Esophagus squamous epithelium (tissue), 4 donors: ENCODE data around the gene DNAAF6.

Experiments used
- POLR2A ChIP-seq, 4 donors: fragments of 450-650 bp; IDR thresholded peaks; one replicate each; pipeline ENCODE4 v1.6.1; 2017; ENCODE audit warnings: antibody characterized with exemption in 4 of 4, mild to moderate bottlenecking in 4 of 4, moderate library complexity in 3 of 4
- TF ChIP-seq, protein P1 (sequence below), 6 experiments: fragments of 450-650 bp in 4 of 6; fragments of 200-600 bp in 2 of 6; sonication (generic) in 2 of 6; IDR thresholded peaks; one replicate each; pipeline ENCODE4 v1.5.1; 2016 to 2019; ENCODE audit warnings: antibody characterized with exemption in 6 of 6, mild to moderate bottlenecking in 4 of 6, moderate library complexity in 4 of 6

DNA sequence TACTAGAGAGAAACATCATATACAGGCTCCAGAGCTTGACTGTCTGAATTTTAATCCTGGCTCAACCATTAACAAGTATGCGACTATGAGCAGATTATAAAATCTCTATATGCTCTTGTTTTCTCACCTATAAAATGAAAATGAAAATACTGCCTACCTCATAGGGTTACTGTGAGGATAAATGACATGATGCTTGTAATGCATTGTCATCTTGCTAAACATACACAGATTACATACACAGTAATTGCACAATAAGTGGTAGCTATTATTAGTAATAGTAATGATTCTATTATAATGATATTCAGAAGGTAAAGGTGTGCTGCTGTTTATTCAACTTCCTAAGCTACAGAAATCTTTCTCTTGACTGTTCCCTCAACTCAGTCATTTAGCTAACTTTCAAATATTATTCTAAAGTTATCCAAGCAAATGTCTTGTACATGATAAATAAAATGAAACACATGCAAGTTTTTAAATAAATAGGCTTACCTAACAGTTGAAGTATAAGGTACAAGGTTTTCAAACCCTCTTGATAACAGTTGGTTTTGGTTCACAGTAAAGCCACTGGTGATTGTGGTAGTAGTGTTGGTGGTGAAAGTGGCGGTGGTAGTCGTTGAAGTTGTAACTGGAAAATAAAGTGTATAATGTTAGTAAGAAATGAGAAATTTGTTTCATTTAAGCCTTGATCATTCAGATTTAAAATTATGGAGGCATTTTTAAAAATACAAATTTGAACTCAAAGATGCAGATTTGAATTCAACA is 39.1 kb upstream of the DNAAF6 start:
- TF ChIP-seq, protein P1, sequence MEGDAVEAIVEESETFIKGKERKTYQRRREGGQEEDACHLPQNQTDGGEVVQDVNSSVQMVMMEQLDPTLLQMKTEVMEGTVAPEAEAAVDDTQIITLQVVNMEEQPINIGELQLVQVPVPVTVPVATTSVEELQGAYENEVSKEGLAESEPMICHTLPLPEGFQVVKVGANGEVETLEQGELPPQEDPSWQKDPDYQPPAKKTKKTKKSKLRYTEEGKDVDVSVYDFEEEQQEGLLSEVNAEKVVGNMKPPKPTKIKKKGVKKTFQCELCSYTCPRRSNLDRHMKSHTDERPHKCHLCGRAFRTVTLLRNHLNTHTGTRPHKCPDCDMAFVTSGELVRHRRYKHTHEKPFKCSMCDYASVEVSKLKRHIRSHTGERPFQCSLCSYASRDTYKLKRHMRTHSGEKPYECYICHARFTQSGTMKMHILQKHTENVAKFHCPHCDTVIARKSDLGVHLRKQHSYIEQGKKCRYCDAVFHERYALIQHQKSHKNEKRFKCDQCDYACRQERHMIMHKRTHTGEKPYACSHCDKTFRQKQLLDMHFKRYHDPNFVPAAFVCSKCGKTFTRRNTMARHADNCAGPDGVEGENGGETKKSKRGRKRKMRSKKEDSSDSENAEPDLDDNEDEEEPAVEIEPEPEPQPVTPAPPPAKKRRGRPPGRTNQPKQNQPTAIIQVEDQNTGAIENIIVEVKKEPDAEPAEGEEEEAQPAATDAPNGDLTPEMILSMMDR (IDR thresholded peaks at IDR 0.05), result no peak
- no peak for TF ChIP-seq POLR2A (IDR thresholded peaks at IDR 0.05)
